ENCODE data around the gene LTBP1.

Gene LTBP1

GRCh38 chr2:33380719-33381118, 434.0 kb downstream of the LTBP1 start:
- H3K4ac ChIP-seq (ENCODE audit: low read depth in 1 of 2, low read length in 2 of 2), result no peak overlapping the region
- no peak for DNase-seq
- no peak overlapping the region for H2AK5ac ChIP-seq (ENCODE audit: low read length, severe bottlenecking)
- H3K14ac ChIP-seq (ENCODE audit: low read length in 2 of 2), result no peak overlapping the region
- no peak overlapping the region for H4K8ac ChIP-seq (ENCODE audit: low read length)
- H3K23ac ChIP-seq (ENCODE audit: low read length in 2 of 2), result no peak overlapping the region
- no peak overlapping the region for H2BK5ac ChIP-seq (ENCODE audit: low read depth, low read length, poor library complexity, severe bottlenecking)
- no peak overlapping the region for H2AFZ ChIP-seq (ENCODE audit: low read depth, low read length)
- peaks cover 0 to 6% of the 10 kb centered on the region in 2 experiments for H3K36me3 ChIP-seq (ENCODE audit: control insufficient read depth in 1 of 2, insufficient read depth in 2 of 2, low read depth in 1 of 2, low read length in 2 of 2)
- no peak overlapping the region for H4K91ac ChIP-seq (ENCODE audit: low read length)
- no peak overlapping the region for H2BK12ac ChIP-seq (ENCODE audit: low read length in 2 of 2)
- no peaks in the 10 kb centered on the region for H3K27me3 ChIP-seq (ENCODE audit: control insufficient read depth in 1 of 2, insufficient read depth in 1 of 2, low read length in 2 of 2)
- H3K9ac ChIP-seq (ENCODE audit: low read length), result no peak overlapping the region
- H3K4me2 ChIP-seq (ENCODE audit: low read length, poor library complexity, severe bottlenecking), result no peak overlapping the region
- H3K4me3 ChIP-seq (ENCODE audit: insufficient read depth in 1 of 2, low read depth in 1 of 2, low read length in 2 of 2), result no peak overlapping the region
- no peaks in the 10 kb centered on the region for H3K79me1 ChIP-seq (replicated peaks; ENCODE audit: low read length, poor library complexity, severe bottlenecking)
- no peaks in the 10 kb centered on the region for H3K9me3 ChIP-seq (ENCODE audit: control insufficient read depth, low read length)
- no peaks in the 10 kb centered on the region for H3K4me1 ChIP-seq (ENCODE audit: control insufficient read depth, insufficient read depth, low read depth, low read length)
- no peak overlapping the region for H3K27ac ChIP-seq (ENCODE audit: low read length, poor library complexity, severe bottlenecking)
- H2BK120ac ChIP-seq (ENCODE audit: low read depth, low read length), result no peak overlapping the region
- no peak overlapping the region for H3K18ac ChIP-seq (ENCODE audit: low read depth in 1 of 2, low read length in 2 of 2)
- 100% methylated on average over 2 of the region's 2 CpGs for WGBS
- H2BK15ac ChIP-seq (ENCODE audit: low read depth, poor library complexity, severe bottlenecking), result no peak overlapping the region

GRCh38 chr2:33381301-33381858, 434.6 kb downstream of the LTBP1 start:
- no peak overlapping the region for H3K14ac ChIP-seq (ENCODE audit: low read length in 2 of 2)
- no peak overlapping the region for H3K18ac ChIP-seq (ENCODE audit: low read depth in 1 of 2, low read length in 2 of 2)
- no peak overlapping the region for H2BK120ac ChIP-seq (ENCODE audit: low read depth, low read length)
- no peak overlapping the region for H3K9ac ChIP-seq (ENCODE audit: low read length)
- no peak overlapping the region for H2AFZ ChIP-seq (ENCODE audit: low read depth, low read length)
- H3K23ac ChIP-seq (ENCODE audit: low read length in 2 of 2), result no peak overlapping the region
- no peak overlapping the region for H3K4me2 ChIP-seq (ENCODE audit: low read length, poor library complexity, severe bottlenecking)
- no peak overlapping the region for H3K27ac ChIP-seq (ENCODE audit: low read length, poor library complexity, severe bottlenecking)
- no peak overlapping the region for H3K4ac ChIP-seq (ENCODE audit: low read depth in 1 of 2, low read length in 2 of 2)
- no peak overlapping the region for H4K8ac ChIP-seq (ENCODE audit: low read length)
- H3K9me3 ChIP-seq (ENCODE audit: control insufficient read depth, low read length), result no peaks in the 10 kb centered on the region
- H3K27me3 ChIP-seq (ENCODE audit: control insufficient read depth in 1 of 2, insufficient read depth in 1 of 2, low read length in 2 of 2), result no peaks in the 10 kb centered on the region
- H2AK5ac ChIP-seq (ENCODE audit: low read length, severe bottlenecking), result no peak overlapping the region
- 98% methylated on average over 3 of the region's 4 CpGs for WGBS
- no peak overlapping the region for H3K4me3 ChIP-seq (ENCODE audit: insufficient read depth in 1 of 2, low read depth in 1 of 2, low read length in 2 of 2)
- H2BK15ac ChIP-seq (ENCODE audit: low read depth, poor library complexity, severe bottlenecking), result no peak overlapping the region
- no peak for DNase-seq
- H4K91ac ChIP-seq (ENCODE audit: low read length), result no peak overlapping the region
- peaks cover 0 to 6% of the 10 kb centered on the region in 2 experiments for H3K36me3 ChIP-seq (ENCODE audit: control insufficient read depth in 1 of 2, insufficient read depth in 2 of 2, low read depth in 1 of 2, low read length in 2 of 2)
- no peaks in the 10 kb centered on the region for H3K79me1 ChIP-seq (replicated peaks; ENCODE audit: low read length, poor library complexity, severe bottlenecking)
- no peak overlapping the region for H2BK12ac ChIP-seq (ENCODE audit: low read length in 2 of 2)
- H2BK5ac ChIP-seq (ENCODE audit: low read depth, low read length, poor library complexity, severe bottlenecking), result no peak overlapping the region
- H3K4me1 ChIP-seq (ENCODE audit: control insufficient read depth, insufficient read depth, low read depth, low read length), result no peaks in the 10 kb centered on the region

- Histone ChIP-seq H3K14ac (ENCODE audit: low read length in 2 of 2) (no peak overlapping the region), H2AK5ac (ENCODE audit: low read length, severe bottlenecking) (no peak overlapping the region), H4K91ac (ENCODE audit: low read length) (no peak overlapping the region), H2BK120ac (ENCODE audit: low read depth, low read length) (no peak overlapping the region), H3K23ac (ENCODE audit: low read length in 2 of 2) (no peak overlapping the region), H3K27ac (ENCODE audit: low read length, poor library complexity, severe bottlenecking) (no peak overlapping the region), H2BK12ac (ENCODE audit: low read length in 2 of 2) (no peak overlapping the region), H4K8ac (ENCODE audit: low read length) (no peak overlapping the region), H2BK15ac (ENCODE audit: low read depth, poor library complexity, severe bottlenecking) (no peak overlapping the region), H3K4me3 (ENCODE audit: insufficient read depth in 1 of 2, low read depth in 1 of 2, low read length in 2 of 2) (no peak overlapping the region), H3K27me3 (ENCODE audit: control insufficient read depth in 1 of 2, insufficient read depth in 1 of 2, low read length in 2 of 2) (no peaks in the 10 kb centered on the region), H3K4ac (ENCODE audit: low read depth in 1 of 2, low read length in 2 of 2) (no peak overlapping the region), H2AFZ (ENCODE audit: low read depth, low read length) (no peak overlapping the region), H3K4me1 (ENCODE audit: control insufficient read depth, insufficient read depth, low read depth, low read length) (peaks cover 1% of the 10 kb centered on the region), H3K36me3 (ENCODE audit: control insufficient read depth in 1 of 2, insufficient read depth in 2 of 2, low read depth in 1 of 2, low read length in 2 of 2) (peaks cover 0 to 15% of the 10 kb centered on the region in 2 experiments), H3K18ac (ENCODE audit: low read depth in 1 of 2, low read length in 2 of 2) (no peak overlapping the region), H3K4me2 (ENCODE audit: low read length, poor library complexity, severe bottlenecking) (no peak overlapping the region), H3K9me3 (ENCODE audit: control insufficient read depth, low read length) (no peaks in the 10 kb centered on the region), H2BK5ac (ENCODE audit: low read depth, low read length, poor library complexity, severe bottlenecking) (no peak overlapping the region), H3K9ac (ENCODE audit: low read length) (no peak overlapping the region), H3K79me1 (replicated peaks; ENCODE audit: low read length, poor library complexity, severe bottlenecking) (no peaks in the 10 kb centered on the region)
- WGBS, result 94% methylated on average over 8 of the region's 8 CpGs
- DNase-seq, result no peak
Measured at GRCh38 chr2:33383855-33384598, 437.3 kb downstream of the LTBP1 start.

DNA sequence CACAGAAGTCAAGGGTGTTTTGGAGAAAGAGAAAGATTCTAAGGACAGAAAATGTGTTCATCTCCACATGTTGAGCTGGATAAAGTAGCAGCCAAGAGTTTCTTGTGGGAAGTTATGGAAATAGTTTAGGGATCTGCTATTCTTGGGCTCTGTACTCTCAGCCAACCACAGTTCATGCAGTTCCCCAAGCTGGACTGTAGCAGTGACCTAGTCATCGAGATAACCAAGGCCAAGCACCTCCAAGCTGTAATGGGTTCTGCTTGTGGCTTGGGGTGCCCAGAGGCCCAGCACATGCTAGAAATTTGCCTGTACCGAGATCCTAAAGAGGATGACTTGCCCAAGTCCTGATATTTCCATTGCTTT, 437.8 kb downstream of the LTBP1 start:
- no peak overlapping the region for H2BK12ac ChIP-seq (ENCODE audit: low read length in 2 of 2)
- no peak overlapping the region for H4K8ac ChIP-seq (ENCODE audit: low read length)
- H3K4me3 ChIP-seq (ENCODE audit: insufficient read depth in 1 of 2, low read depth in 1 of 2, low read length in 2 of 2), result no peak overlapping the region
- peaks cover 0 to 18% of the 10 kb centered on the region in 2 experiments for H3K36me3 ChIP-seq (ENCODE audit: control insufficient read depth in 1 of 2, insufficient read depth in 2 of 2, low read depth in 1 of 2, low read length in 2 of 2)
- no peak overlapping the region for H2AFZ ChIP-seq (ENCODE audit: low read depth, low read length)
- no peaks in the 10 kb centered on the region for H3K79me1 ChIP-seq (replicated peaks; ENCODE audit: low read length, poor library complexity, severe bottlenecking)
- no peak overlapping the region for H3K27ac ChIP-seq (ENCODE audit: low read length, poor library complexity, severe bottlenecking)
- H3K14ac ChIP-seq (ENCODE audit: low read length in 2 of 2), result no peak overlapping the region
- no peak overlapping the region for H3K4me2 ChIP-seq (ENCODE audit: low read length, poor library complexity, severe bottlenecking)
- DNase-seq, result no peak
- H3K9ac ChIP-seq (ENCODE audit: low read length), result no peak overlapping the region
- H2AK5ac ChIP-seq (ENCODE audit: low read length, severe bottlenecking), result no peak overlapping the region
- no peak overlapping the region for H2BK15ac ChIP-seq (ENCODE audit: low read depth, poor library complexity, severe bottlenecking)
- no peak overlapping the region for H2BK120ac ChIP-seq (ENCODE audit: low read depth, low read length)
- H3K9me3 ChIP-seq (ENCODE audit: control insufficient read depth, low read length), result no peaks in the 10 kb centered on the region
- H3K27me3 ChIP-seq (ENCODE audit: control insufficient read depth in 1 of 2, insufficient read depth in 1 of 2, low read length in 2 of 2), result no peaks in the 10 kb centered on the region
- no peak overlapping the region for H3K4ac ChIP-seq (ENCODE audit: low read depth in 1 of 2, low read length in 2 of 2)
- 96% methylated on average over 1 of the region's 2 CpGs for WGBS
- H3K23ac ChIP-seq (ENCODE audit: low read length in 2 of 2), result no peak overlapping the region
- H3K4me1 ChIP-seq (ENCODE audit: control insufficient read depth, insufficient read depth, low read depth, low read length), result peaks cover 1% of the 10 kb centered on the region
- no peak overlapping the region for H4K91ac ChIP-seq (ENCODE audit: low read length)
- no peak overlapping the region for H2BK5ac ChIP-seq (ENCODE audit: low read depth, low read length, poor library complexity, severe bottlenecking)
- H3K18ac ChIP-seq (ENCODE audit: low read depth in 1 of 2, low read length in 2 of 2), result no peak overlapping the region
